GM12878 (cell line): ENCODE results near the gene CYP3A4.

Experiments
- ATF7 ChIP-seq: fragments of 450-650 bp; IDR thresholded peaks from 2 replicates; pipeline ENCODE4 v1.6.1; 2016; ENCODE audit warnings: low read depth, mild to moderate bottlenecking
- BCL11A ChIP-seq: IDR thresholded peaks from 2 replicates; pipeline ENCODE4 v1.6.1; 2011; ENCODE audit warnings: low read depth, low read length
- CEBPB ChIP-seq, 2 experiments: fragments of 150-350 bp in 1 of 2; IDR thresholded peaks; 2 replicates each; pipeline ENCODE4 v1.6.1; 2012 to 2014; ENCODE audit warnings: low read depth in 2 of 2, low read length in 2 of 2, borderline replicate concordance in 1 of 2, inconsistent platforms in 1 of 2
- CTCF ChIP-seq, 3 experiments: IDR thresholded peaks in 2 of 3; conservative IDR thresholded peaks in 1 of 3; 2 replicates each; pipeline ENCODE4 v1.5.1; 2011; ENCODE audit warnings: low read depth in 3 of 3, low read length in 3 of 3, mild to moderate bottlenecking in 3 of 3, control low read depth in 2 of 3, moderate library complexity in 2 of 3, inconsistent platforms in 1 of 3, mixed read lengths in 1 of 3; ENCODE audit not compliant: control insufficient read depth in 2 of 3, insufficient read depth in 1 of 3; ENCODE audit errors: extremely low read depth in 1 of 3
- EZH2 ChIP-seq: IDR thresholded peaks from 2 replicates; pipeline ENCODE4 v1.6.1; 2012; ENCODE audit warnings: low read depth, mild to moderate bottlenecking, control low read depth, inconsistent platforms, low read length, borderline replicate concordance; ENCODE audit not compliant: control insufficient read depth
- FOXK2 ChIP-seq: fragments of 450-650 bp; IDR thresholded peaks from 2 replicates; pipeline ENCODE4 v1.6.1; 2017; ENCODE audit warnings: mild to moderate bottlenecking, moderate library complexity
- MEF2B ChIP-seq: fragments of 450-650 bp; IDR thresholded peaks from 2 replicates; pipeline ENCODE4 v1.6.1; 2018; ENCODE audit warnings: mild to moderate bottlenecking, moderate library complexity; ENCODE audit not compliant: partially characterized antibody, poor library complexity, severe bottlenecking
- POLR2A ChIP-seq: IDR thresholded peaks from 2 replicates; pipeline ENCODE4 v1.6.1; 2011; ENCODE audit warnings: low read depth, mild to moderate bottlenecking, low read length
- POLR2AphosphoS5 ChIP-seq: IDR thresholded peaks from 2 replicates; pipeline ENCODE4 v1.6.1; 2011; ENCODE audit warnings: mild to moderate bottlenecking, low read length, inconsistent platforms
- RBBP5 ChIP-seq: fragments of 200-600 bp; sonication (generic); conservative IDR thresholded peaks from 2 replicates; pipeline ENCODE4 v1.6.1; 2016
- REST ChIP-seq: IDR thresholded peaks from 2 replicates; pipeline ENCODE4 v1.6.1; 2012; ENCODE audit warnings: mild to moderate bottlenecking, low read depth, low read length
- TAF1 ChIP-seq: IDR thresholded peaks from 2 replicates; pipeline ENCODE4 v1.6.1; 2011; ENCODE audit warnings: mild to moderate bottlenecking, low read depth, low read length, borderline replicate concordance

- TF ChIP-seq POLR2A (no peak), CTCF (IDR thresholded peaks at IDR 0.05 in 2 of 3, conservative IDR thresholded peaks at IDR 0.05 in 1 of 3; ENCODE audit: control insufficient read depth in 2 of 3, extremely low read depth in 1 of 3, insufficient read depth in 1 of 3, low read depth in 3 of 3, low read length in 3 of 3) (no peak), MEF2B (no peak), POLR2AphosphoS5 (no peak), FOXK2 (no peak), RBBP5 (no peak), CEBPB (IDR thresholded peaks at IDR 0.05; ENCODE audit: borderline replicate concordance in 1 of 2, low read depth in 2 of 2, low read length in 2 of 2) (no peak), ATF7 (no peak), REST (no peak), BCL11A (no peak), EZH2 (no peak), TAF1 (no peak)
Observed at GRCh38 chr7:99764478-99764877, 19.5 kb downstream of the CYP3A4 start.
